Measurements from ENCODE around the gene TBC1D17.

The TBC1D17 gene

DNA sequence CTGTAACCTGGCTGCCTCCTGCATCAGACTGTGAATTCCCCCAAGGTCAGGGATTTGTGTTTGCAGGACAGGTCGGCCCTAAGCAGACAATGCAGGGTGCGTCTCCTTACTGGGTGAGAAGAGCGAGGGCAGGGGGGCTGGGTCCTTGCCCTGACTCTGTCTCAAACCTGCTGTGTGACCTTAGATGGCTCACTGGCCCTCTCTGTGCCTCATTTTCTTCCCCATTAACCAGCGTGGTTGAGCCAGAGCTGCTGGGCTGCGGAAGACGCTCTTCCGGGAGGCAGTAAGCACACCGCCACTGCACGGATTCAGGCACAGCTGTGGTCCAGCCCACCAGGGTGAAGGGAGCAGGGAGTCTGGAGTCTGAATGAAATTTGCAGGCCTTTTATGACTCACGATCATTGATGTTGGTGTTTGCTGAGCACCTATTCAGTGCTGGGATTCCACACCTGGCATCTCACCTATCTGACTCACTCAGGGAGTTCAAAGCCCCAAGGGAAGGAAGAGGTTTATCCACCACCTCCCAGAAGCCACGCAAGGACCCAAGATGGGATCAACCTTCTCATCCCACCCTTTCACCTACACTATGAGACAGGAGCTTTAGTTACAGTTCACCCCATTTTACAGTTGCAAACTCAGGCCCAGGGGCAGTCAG is 2.9 kb upstream of the TBC1D17 start:
- TF ChIP-seq CTCF (IDR thresholded peaks at IDR 0.05; ENCODE audit: low read depth, low read length): no peak
- no peak for DNase-seq (ENCODE audit: extremely low read depth, low read depth)

GRCh38 chr19:49875177-49875576 is 2.3 kb upstream of the TBC1D17 start:
- no peak for DNase-seq (ENCODE audit: extremely low read depth, low read depth)
- no peak for TF ChIP-seq CTCF (IDR thresholded peaks at IDR 0.05; ENCODE audit: low read depth, low read length)

DNA sequence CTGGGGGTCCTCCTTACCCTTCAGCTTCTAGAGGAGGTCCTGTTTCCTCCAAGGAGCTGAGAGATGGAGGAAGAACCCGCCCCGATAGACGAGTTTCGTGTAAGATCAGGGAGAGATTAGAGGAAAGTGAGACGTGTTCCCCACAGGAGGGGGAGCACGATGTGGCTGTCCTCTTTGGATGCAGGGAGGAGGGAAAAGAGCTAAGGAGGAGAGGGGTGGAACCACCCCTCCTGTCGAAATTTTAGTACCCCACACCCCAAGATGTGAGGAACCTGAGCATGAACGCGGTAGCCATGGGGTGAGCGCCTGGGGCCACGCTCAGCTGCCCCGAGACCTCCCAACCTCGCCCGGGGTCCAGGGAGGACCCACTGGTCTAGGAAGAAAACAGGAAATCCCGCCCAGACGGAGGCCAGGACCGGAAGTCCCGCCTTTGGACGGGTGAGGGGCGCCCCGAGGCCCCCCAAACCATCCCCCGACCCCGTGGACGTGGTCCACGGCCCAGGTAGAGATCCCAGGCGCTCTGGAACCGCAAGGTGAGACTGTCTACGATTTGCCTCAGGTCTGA is 1.6 kb upstream of the TBC1D17 start:
- DNase-seq (ENCODE audit: extremely low read depth, low read depth): no peak
- no peak for TF ChIP-seq CTCF (IDR thresholded peaks at IDR 0.05; ENCODE audit: low read depth, low read length)

DNA sequence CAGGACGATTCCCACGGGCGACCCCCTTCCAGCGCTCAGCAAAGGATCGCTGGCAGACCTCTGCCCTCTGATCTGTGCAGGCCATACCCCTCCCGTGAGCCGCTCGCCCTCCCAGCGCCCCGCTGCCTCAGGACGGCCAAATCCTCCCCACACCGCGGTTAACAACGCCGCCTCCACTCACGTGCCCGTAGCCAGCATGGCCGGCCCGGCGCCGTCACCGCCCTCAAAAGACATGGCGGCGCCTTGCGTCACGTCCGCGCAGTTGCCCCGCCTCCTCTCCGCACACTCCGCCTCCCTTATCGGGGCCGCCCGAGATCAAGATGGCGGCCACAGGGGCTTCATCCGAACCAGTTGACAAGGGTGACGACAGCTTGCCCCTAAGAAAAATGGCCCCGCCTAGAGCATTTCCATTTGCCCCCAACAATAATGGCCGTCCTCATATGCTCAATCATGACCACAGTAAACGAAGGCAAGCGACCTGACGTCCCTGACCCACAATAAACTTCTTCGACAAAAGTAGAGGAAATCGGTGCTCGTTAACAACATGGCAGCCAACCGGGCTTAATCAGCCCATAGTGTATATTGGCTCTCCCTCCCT is 981 bp upstream of the TBC1D17 start:
- DNase-seq (ENCODE audit: extremely low read depth, low read depth): peak; percentile 99
- no peak for TF ChIP-seq CTCF (IDR thresholded peaks at IDR 0.05; ENCODE audit: low read depth, low read length)

DNA sequence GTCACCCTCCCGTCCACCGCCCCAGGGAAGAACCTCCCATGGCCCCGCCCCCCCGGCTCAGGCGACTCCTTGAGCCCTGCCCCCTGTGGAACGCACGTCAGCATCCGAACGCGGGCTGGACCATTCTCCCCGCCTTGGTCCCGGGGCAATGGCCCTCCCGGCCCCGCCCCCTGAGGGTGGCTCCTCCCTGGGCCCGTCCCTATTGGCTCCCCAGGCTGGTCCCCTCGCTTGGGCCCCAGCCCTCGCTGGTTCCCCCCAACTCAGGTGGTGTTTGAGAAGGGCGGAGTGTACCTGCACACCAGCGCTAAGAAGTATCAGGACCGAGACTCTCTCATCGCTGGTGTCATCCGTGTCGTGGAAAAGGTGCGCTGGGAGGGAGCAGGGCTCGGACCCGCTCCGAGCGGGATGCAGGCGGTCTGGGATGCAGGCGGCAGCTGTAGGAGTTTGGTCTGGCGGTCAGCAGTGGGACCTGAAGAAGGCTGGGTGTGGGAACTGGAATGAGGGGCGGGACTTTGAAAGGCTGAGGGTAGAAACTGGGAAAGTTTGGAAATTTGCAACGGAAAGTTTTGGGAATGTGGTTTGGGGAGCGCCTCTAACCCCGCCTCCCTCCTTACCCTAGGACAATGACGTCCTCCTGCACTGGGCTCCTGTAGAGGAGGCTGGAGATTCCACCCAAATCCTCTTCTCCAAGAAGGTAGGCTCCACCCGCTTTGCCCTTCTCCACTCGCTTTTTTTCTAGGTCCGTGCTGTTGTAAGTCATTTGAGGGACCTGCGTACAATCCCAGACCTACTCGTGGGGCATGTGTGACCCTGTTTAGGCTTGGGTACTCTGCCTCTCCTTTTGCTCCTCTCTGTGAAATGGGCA is 609 bp downstream of the TBC1D17 start:
- no peak for TF ChIP-seq CTCF (IDR thresholded peaks at IDR 0.05; ENCODE audit: low read depth, low read length)
- DNase-seq (ENCODE audit: extremely low read depth, low read depth): peak; percentile 95

DNA sequence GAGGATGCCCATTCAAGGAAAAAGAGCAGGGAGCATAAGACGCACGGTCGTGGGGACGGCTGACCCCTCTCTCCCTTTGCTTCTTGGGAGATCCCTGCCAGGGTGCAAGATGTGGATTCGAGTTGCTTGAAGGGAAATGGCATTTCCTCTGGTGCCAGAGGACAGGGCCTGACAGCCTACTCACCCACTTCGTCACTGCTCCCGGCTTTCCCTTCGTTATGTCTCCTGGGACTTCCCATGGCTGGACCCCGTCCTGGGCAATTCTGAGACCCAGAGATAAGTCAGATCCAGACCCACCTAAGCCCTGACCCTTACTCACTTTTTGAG is 1.2 kb downstream of the TBC1D17 start:
- no peak for TF ChIP-seq CTCF (IDR thresholded peaks at IDR 0.05; ENCODE audit: low read depth, low read length)
- no peak for DNase-seq (ENCODE audit: extremely low read depth, low read depth)

All from AG09319 (cell line).